H1 (cell line): ENCODE results near the gene UNC93A.

Experiments
- CTCF ChIP-seq, 3 experiments: IDR thresholded peaks; 1 replicate in 2 of 3; 2 replicates in 1 of 3; pipeline versions ENCODE4 v1.5.1 to v1.6.1; 2011; ENCODE audit warnings: low read length in 3 of 3, mild to moderate bottlenecking in 3 of 3, inconsistent platforms in 2 of 3, low read depth in 1 of 3, moderate library complexity in 1 of 3; ENCODE audit not compliant: insufficient read depth in 1 of 3; ENCODE audit errors: control extremely low read depth in 1 of 3
- EP300 ChIP-seq, 2 experiments: IDR thresholded peaks; 1 replicate in 1 of 2; 2 replicates in 1 of 2; pipeline ENCODE4 v1.6.1; 2011 to 2012; ENCODE audit warnings: low read depth in 2 of 2, low read length in 2 of 2, mild to moderate bottlenecking in 2 of 2, borderline replicate concordance in 1 of 2, inconsistent platforms in 1 of 2, moderate library complexity in 1 of 2
- FOSL1 ChIP-seq: IDR thresholded peaks from 2 replicates; pipeline ENCODE4 v1.6.1; 2011; ENCODE audit warnings: mild to moderate bottlenecking, low read depth, low read length, moderate library complexity; ENCODE audit not compliant: insufficient read depth
- JUND ChIP-seq: IDR thresholded peaks from 2 replicates; pipeline ENCODE4 v1.6.1; 2011; ENCODE audit warnings: mild to moderate bottlenecking, improper control_type of control experiment, low read length
- POLR2A ChIP-seq, 2 experiments: IDR thresholded peaks; 1 replicate in 1 of 2; 2 replicates in 1 of 2; pipeline ENCODE4 v1.6.1; 2011; ENCODE audit warnings: low read depth in 2 of 2, low read length in 2 of 2, mild to moderate bottlenecking in 2 of 2; ENCODE audit errors: control extremely low read depth in 1 of 2
- USF2 ChIP-seq: IDR thresholded peaks from 2 replicates; pipeline ENCODE4 v1.6.1; 2011; ENCODE audit warnings: low read length, improper control_type of control experiment

- TF ChIP-seq POLR2A (IDR thresholded peaks at IDR 0.05; ENCODE audit: control extremely low read depth in 1 of 2, low read depth in 2 of 2, low read length in 2 of 2) (no peak), CTCF (IDR thresholded peaks at IDR 0.05; ENCODE audit: control extremely low read depth in 1 of 3, insufficient read depth in 1 of 3, low read depth in 1 of 3, low read length in 3 of 3) (no peak), JUND (no peak), EP300 (IDR thresholded peaks at IDR 0.05; ENCODE audit: borderline replicate concordance in 1 of 2, low read depth in 2 of 2, low read length in 2 of 2) (no peak), FOSL1 (no peak), USF2 (no peak)
Observed at GRCh38 chr6:167287513-167288048, 3.5 kb upstream of the UNC93A start.
